ENCODE data around the gene CCL4.

DNA sequence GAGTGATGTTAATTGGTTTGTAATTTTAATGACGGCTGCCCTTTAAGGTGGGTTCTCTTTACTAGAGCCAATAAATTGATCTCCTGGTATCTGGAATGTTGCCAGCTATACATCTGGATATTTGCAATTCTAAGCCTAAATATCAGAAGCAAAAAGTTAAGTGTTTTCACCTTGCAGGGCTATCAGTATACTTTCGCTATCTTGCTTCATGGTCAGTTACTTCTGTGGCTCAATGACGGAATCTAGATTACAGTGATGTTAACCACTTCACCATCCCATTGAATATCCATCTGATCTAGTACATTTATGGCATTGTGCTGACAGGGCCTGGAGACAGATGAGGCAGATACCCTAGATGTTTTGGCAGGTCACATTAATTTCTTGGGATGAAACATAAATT lies 28.3 kb downstream of the CCL4 start:
- TF ChIP-seq POLR2AphosphoS5 (IDR thresholded peaks at IDR 0.05; ENCODE audit: low read depth, low read length) (no peak), REST (IDR thresholded peaks at IDR 0.05; ENCODE audit: insufficient read depth in 1 of 2, low read depth in 2 of 2, low read length in 1 of 2) (no peak), CTCF (IDR thresholded peaks at IDR 0.05) (no peak), SIN3A (IDR thresholded peaks at IDR 0.05; ENCODE audit: borderline replicate concordance, insufficient read depth, low read depth, low read length) (no peak)
